GM23338 (cell line): ENCODE data around the gene FHIT.

Source experiments
- JUNB ChIP-seq: IDR thresholded peaks from one replicate; pipeline ENCODE4 v1.6.1; 2016; ENCODE audit warnings: antibody characterized with exemption; ENCODE audit not compliant: unreplicated experiment
- POLR2AphosphoS5 ChIP-seq: IDR thresholded peaks from 2 replicates; pipeline ENCODE4 v1.6.1; 2016; ENCODE audit warnings: antibody characterized with exemption, low read depth
- TF ChIP-seq, protein P1 (sequence below), 2 experiments: fragments of 200-600 bp in 1 of 2; sonication (generic) in 1 of 2; conservative IDR thresholded peaks; 2 replicates each; pipeline versions ENCODE4 v1.5.1 to v1.6.1; 2016 to 2017; ENCODE audit warnings: antibody characterized with exemption in 2 of 2, low read depth in 2 of 2, mild to moderate bottlenecking in 2 of 2, moderate library complexity in 1 of 2

DNA sequence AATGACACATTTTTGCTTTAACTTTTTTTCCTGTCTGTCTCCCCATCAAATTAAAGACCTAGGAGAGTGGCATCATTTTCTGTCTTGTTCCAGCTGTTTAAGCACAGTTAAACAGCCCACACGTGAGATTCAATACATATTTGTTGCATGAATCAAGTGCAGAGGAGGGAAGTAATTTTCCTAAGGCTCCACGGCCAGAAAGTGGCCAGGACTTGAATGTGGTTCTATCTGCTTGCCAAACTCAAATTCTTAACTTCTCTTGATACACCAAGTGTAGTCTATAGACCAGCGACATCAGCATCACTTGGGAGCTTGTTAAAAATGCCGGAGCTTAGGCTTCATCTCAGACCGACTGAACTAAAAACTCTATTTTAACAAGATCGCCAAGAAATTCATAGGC lies 1476.6 kb downstream of the FHIT start:
- TF ChIP-seq, protein P1, sequence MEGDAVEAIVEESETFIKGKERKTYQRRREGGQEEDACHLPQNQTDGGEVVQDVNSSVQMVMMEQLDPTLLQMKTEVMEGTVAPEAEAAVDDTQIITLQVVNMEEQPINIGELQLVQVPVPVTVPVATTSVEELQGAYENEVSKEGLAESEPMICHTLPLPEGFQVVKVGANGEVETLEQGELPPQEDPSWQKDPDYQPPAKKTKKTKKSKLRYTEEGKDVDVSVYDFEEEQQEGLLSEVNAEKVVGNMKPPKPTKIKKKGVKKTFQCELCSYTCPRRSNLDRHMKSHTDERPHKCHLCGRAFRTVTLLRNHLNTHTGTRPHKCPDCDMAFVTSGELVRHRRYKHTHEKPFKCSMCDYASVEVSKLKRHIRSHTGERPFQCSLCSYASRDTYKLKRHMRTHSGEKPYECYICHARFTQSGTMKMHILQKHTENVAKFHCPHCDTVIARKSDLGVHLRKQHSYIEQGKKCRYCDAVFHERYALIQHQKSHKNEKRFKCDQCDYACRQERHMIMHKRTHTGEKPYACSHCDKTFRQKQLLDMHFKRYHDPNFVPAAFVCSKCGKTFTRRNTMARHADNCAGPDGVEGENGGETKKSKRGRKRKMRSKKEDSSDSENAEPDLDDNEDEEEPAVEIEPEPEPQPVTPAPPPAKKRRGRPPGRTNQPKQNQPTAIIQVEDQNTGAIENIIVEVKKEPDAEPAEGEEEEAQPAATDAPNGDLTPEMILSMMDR (conservative IDR thresholded peaks at IDR 0.05; ENCODE audit: low read depth in 2 of 2): no peak
- TF ChIP-seq POLR2AphosphoS5 (no peak), JUNB (no peak)
